GM19193 (cell line): Measurements from ENCODE around the gene FICD.

Source experiments
- POLR2A ChIP-seq: IDR thresholded peaks from 4 replicates; pipeline ENCODE4 v1.6.1; 2011; ENCODE audit not compliant: insufficient read depth, insufficient read length; ENCODE audit errors: extremely low read depth

FICD gene

GRCh38 chr12:108514973-108515814 is at the start of gene FICD:
Gene FICD, plus strand, starts transcription at chr12:108515277. Its CDS starts 1,696 bp downstream, at chr12:108516973.
- peak; percentile 83 for TF ChIP-seq POLR2A

- no peak for TF ChIP-seq POLR2A
Observed at GRCh38 chr12:108465417-108465816, 49.7 kb upstream of the FICD start.

GRCh38 chr12:108468196-108468968 is 46.7 kb upstream of the FICD start:
- no peak for TF ChIP-seq POLR2A

- TF ChIP-seq POLR2A: no peak
Observed at GRCh38 chr12:108473400-108474055, 41.5 kb upstream of the FICD start.

GRCh38 chr12:108475396-108475795 is 39.7 kb upstream of the FICD start:
- TF ChIP-seq POLR2A: no peak

- TF ChIP-seq POLR2A: no peak
Observed at GRCh38 chr12:108477055-108477880, 37.8 kb upstream of the FICD start.

- no peak for TF ChIP-seq POLR2A
Observed at GRCh38 chr12:108477881-108478259, 37.2 kb upstream of the FICD start.

GRCh38 chr12:108478611-108479206 is 36.4 kb upstream of the FICD start:
- no peak for TF ChIP-seq POLR2A

- TF ChIP-seq POLR2A: no peak
Observed at GRCh38 chr12:108479364-108480070, 35.6 kb upstream of the FICD start.

- TF ChIP-seq POLR2A: no peak
Observed at GRCh38 chr12:108482717-108483212, 32.3 kb upstream of the FICD start.

GRCh38 chr12:108483213-108484059 is 31.6 kb upstream of the FICD start:
- no peak for TF ChIP-seq POLR2A

GRCh38 chr12:108484431-108484830 is 30.6 kb upstream of the FICD start:
- TF ChIP-seq POLR2A: no peak

GRCh38 chr12:108484845-108485244 is 30.2 kb upstream of the FICD start:
- TF ChIP-seq POLR2A: no peak

GRCh38 chr12:108491256-108491655 is 23.8 kb upstream of the FICD start:
- no peak for TF ChIP-seq POLR2A
